Endometrium (tissue), 2 donors: ENCODE results near the gene GABRB3.

ENCODE experiments used
- FAIRE-seq: peaks from 2 replicates; lab custom pipeline; 2012; peaks lifted over from hg19 to GRCh38; lab: Jason Lieb, UNC
- donor health status: control.
- donor health status: control.

Gene GABRB3

DNA sequence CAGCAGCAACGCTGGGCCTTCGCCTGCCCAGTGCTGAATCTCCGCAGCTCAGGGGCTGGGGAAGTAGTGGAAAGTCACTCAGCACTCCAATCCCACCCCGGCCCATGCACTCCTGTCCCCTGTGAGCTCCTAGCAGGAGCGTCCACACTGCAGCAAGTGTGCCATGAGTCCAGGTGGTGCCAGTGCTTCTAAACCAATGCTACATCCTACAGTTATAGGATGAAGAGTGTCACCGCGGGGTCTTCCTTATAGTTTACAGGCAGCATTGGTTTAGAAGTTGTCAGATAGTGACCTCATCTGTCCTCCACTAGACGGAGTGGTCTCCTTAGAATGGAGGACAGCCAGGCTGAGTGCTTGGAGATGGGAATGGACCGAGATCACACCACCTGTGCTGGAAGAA lies 221.4 kb downstream of the GABRB3 start:
- no peak for FAIRE-seq

DNA sequence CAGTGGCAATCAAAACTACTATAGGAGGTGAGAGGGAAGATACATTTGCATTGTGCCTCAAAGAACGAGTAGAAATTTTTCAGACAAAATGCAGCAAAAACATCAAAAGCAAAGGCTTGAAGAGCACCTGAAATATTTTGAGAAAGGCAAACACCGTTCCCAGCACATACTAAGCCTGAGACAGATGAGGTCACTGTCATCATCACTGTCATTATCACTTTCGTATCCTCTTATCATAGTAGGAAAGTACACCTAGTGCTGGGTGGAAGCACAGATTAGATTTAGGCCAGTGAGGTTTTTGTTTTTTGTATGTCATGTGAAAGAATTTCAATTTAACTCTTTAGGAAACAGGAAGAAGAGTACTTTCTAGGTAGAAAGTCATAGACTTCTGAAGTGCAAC lies 222.0 kb downstream of the GABRB3 start:
- FAIRE-seq, result no peak

DNA sequence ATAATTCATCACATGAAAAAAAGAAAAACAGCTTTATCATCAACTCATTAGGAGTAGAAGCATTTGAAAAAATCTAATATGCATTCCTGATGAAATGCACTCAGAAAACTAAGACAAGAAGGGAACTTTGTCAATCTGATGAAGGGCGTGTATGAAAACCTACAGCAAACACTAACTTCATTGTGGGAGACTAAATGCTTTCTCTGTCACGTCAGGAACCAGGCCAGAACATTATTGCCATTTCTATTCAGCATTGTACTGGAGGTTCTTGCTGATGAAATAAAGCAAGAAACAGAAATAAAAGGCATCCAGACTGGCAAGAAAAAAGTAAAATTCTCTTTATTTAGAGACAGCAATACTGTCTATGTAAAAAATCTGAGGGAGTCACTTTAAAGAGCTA lies 235.2 kb downstream of the GABRB3 start:
- FAIRE-seq, result no peak

DNA sequence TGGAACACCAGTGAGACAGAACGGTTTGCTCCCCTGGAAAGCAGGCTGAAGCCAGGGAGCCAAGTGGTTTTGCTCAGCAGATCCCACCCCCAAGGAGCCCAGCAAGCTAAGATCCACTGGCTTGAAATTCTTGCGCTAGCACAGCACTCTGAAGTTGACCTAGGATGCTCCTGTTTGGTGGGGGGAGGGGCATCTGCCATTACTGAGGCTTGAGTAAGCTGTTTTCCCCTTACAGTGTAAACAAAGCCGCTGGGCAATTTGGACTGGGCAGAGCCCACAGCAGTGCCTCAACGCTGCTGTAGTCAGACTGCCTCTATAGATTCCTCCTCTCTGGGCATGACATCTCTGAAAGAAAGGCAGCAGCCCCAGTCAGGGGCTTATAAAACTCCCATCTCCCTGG lies 241.4 kb downstream of the GABRB3 start:
- FAIRE-seq, result no peak

DNA sequence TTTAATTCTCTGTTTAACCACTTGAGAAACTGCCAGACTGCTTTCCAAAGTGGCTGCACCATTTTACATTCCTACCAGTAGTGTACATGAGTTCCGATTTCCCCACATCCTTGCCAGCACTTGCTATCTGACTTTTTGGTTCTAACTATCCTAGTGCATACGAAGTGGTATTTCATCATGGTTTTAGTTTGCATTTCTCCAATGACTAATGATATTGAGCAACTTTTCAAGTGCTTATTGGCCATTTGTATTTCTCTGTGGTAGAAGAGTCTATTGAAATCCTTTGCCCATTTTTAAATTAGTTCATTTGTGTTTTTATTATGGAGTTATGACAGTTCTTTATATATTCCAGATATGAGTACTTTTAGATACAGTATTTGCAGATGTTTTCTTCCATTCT lies 247.8 kb downstream of the GABRB3 start:
- FAIRE-seq, result no peak

DNA sequence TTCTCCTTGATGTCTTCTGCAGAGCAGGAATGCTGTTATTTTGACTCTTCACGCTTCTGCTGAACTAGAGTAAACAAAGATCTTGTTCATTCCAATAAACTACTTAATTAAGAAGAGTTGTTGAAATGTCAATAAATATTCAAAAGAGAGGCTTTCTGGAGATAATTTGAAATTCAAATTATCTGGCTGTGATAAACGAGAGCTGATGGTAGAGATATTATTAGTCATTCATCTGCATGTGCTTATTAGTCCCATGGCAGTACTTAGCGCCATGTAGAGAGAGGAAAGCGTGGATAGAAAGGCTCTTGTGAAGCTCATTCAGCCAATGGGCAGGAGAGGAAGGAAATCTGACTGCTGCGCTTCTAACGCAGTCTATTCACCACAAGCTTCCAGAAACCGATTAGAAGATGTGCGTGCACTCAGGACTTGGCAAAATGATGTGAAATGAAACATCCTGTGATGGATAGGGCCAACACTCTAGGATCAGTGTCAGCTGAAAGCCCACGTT lies 251.1 kb downstream of the GABRB3 start:
- no peak for FAIRE-seq

DNA sequence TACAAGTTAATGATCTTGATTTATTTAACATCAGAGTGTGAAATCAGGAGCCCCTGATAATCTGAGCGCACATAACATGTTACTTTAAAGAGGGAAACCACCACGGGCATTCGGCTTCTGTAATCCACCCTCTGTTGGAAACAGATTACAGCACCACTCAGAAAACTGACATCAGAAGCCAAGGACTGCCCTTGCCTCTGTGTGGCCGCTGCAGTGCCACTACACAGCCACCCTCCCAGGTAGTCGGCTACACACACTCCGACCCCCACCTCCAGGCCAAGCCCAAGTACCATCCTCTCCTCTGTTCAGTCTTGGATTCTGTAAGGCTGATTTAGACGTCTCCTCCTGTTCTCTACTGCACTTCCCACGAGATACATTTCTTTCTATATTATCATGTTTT lies 251.7 kb downstream of the GABRB3 start:
- no peak for FAIRE-seq

DNA sequence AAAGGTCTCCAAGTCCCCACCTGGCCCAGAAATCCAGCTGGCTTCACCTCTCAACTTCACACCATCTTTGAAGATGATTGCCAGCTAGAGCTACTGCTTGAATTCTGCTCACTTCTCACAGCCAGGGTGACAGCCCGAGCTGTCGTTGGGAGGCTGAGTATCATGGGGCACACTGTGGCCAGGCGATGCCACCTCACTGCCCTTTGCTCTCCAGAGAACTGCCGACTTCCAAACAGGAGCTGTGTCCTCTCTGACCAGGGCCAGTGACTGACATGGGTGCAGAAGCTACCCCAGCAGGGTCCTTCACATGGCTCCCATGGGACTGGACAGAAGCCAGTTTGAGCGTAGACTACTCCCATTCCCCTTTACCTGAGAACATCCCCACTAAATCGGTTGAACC lies 254.0 kb downstream of the GABRB3 start:
- no peak for FAIRE-seq

DNA sequence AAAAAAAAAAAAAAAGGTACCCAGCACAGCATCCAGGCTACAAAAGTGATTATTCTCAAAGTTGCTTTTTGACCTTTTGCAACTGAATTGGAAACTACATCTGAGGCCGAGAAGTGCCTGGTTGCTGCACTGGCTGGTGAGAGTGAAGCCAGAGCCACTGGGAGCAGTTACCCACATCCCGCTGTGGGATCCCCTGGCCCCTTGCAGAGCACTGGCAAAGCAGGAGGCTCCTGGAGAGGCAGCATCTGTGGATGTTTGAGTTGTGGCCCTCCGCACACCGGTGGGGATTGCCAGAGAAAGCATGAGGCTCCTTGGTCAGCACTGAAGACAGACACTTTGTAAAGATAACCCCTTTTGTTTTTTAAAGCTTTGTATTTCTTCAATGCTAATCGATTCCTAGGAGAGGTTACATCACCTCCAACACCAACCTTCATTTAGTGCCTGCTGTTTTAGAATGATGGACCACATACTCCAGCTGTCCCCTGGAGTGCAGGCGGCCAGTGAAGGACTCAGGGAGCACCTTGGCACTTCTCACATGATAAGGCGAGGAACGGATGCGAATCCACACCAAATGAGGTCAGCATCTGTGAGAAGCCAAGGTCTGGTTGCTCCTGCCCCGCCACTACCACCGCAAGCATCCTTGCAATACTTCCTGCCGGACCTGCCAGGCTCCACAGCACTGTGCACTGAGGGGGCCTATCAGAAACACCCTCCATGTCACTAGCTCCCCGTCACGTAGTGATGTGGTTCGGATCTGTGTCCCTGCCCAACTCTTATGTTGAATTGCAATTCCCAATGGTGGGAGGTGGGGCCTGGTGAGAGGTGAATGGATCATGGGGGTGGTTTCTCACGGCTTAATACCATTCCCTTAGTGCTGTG lies 256.5 kb downstream of the GABRB3 start:
- no peak for FAIRE-seq

DNA sequence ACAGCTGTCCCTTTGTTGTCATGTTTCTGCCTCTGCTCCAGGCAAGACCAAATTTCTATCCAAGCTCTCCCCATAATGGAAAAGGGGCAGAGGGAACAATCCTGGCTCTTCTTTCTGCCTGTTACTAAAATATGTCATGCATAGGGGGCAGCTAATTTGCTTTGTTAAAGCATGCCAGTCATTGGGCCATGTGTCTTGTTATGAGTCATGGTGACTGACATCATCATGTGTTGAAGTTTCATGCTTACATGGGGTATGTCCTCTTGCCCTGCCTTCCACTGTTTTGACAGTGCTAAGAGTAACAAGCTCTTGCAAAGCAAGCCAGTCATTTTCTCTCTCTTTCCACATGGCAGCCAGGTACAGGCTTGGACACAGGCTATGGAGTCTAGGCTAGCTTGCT lies 268.9 kb downstream of the GABRB3 start:
- no peak for FAIRE-seq
